Measurements from ENCODE around the gene C1QL3.

- TF ChIP-seq CTCF (IDR thresholded peaks at IDR 0.05) (no peak), POLR2A (IDR thresholded peaks at IDR 0.05) (no peak)
Measured at GRCh38 chr10:16483241-16483917, 38.3 kb downstream of the C1QL3 start.

Data from thyroid gland (tissue), 4 donors.